Measurements from ENCODE around the gene RASGEF1C.

- TF ChIP-seq, protein P1, sequence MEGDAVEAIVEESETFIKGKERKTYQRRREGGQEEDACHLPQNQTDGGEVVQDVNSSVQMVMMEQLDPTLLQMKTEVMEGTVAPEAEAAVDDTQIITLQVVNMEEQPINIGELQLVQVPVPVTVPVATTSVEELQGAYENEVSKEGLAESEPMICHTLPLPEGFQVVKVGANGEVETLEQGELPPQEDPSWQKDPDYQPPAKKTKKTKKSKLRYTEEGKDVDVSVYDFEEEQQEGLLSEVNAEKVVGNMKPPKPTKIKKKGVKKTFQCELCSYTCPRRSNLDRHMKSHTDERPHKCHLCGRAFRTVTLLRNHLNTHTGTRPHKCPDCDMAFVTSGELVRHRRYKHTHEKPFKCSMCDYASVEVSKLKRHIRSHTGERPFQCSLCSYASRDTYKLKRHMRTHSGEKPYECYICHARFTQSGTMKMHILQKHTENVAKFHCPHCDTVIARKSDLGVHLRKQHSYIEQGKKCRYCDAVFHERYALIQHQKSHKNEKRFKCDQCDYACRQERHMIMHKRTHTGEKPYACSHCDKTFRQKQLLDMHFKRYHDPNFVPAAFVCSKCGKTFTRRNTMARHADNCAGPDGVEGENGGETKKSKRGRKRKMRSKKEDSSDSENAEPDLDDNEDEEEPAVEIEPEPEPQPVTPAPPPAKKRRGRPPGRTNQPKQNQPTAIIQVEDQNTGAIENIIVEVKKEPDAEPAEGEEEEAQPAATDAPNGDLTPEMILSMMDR (IDR thresholded peaks at IDR 0.05) = no peak
- TF ChIP-seq EZH2phosphoT487 (IDR thresholded peaks at IDR 0.05) (no peak), EZH2 (IDR thresholded peaks at IDR 0.05) (no peak)
Observed at GRCh38 chr5:180180421-180180820, 28.6 kb downstream of the RASGEF1C start.
